GM13977 (cell line): Measurements from ENCODE around the gene SGPL1.

Experiments used
- DNase-seq: peaks from one replicate; pipeline ENCODE4 v3.0.0; 2012; ENCODE audit warnings: low spot score
- in situ Hi-C: fragments of 300-500 bp; cut with MboI; formaldehyde crosslinking; loops from one replicate; pipeline ENCODE4 v1.12.0; 2022; ENCODE audit warnings: low sequenced_read_pairs, low pct_unique_long_range_greater_than_20kb, mixed read lengths, inconsistent platforms; ENCODE audit not compliant: unreplicated experiment
- TF ChIP-seq, protein P1 (sequence below): IDR thresholded peaks from 2 replicates; pipeline ENCODE4 v1.5.1; 2012; ENCODE audit warnings: mild to moderate bottlenecking, control low read depth; ENCODE audit not compliant: insufficient read depth; ENCODE audit errors: extremely low read depth, missing control alignments

The SGPL1 gene

GRCh38 chr10:70930263-70931000 lies 114.7 kb downstream of the SGPL1 start:
- DNase-seq: no peak
- in situ Hi-C loops: no loop called here
- TF ChIP-seq, protein P1, sequence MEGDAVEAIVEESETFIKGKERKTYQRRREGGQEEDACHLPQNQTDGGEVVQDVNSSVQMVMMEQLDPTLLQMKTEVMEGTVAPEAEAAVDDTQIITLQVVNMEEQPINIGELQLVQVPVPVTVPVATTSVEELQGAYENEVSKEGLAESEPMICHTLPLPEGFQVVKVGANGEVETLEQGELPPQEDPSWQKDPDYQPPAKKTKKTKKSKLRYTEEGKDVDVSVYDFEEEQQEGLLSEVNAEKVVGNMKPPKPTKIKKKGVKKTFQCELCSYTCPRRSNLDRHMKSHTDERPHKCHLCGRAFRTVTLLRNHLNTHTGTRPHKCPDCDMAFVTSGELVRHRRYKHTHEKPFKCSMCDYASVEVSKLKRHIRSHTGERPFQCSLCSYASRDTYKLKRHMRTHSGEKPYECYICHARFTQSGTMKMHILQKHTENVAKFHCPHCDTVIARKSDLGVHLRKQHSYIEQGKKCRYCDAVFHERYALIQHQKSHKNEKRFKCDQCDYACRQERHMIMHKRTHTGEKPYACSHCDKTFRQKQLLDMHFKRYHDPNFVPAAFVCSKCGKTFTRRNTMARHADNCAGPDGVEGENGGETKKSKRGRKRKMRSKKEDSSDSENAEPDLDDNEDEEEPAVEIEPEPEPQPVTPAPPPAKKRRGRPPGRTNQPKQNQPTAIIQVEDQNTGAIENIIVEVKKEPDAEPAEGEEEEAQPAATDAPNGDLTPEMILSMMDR: no peak
